Left ventricle myocardium inferior (tissue), 1 donor: Measurements from ENCODE around the gene PLCB1. TPM values are rescaled to one million over a fixed set of nuclear protein-coding genes. Genes with fewer than 3 reads are reported as not detected.

ENCODE experiments used
- DNase-seq: peaks from one replicate; pipeline ENCODE4 v3.0.0-alpha.2; 2020
- H3K27ac ChIP-seq: fragments of 200-600 bp; replicated peaks from 2 replicates; pipeline ENCODE4 v1.8.0; 2021
- H3K27me3 ChIP-seq: fragments of 200-600 bp; 2 replicates; pipeline ENCODE4 v1.8.0; 2021; ENCODE audit warnings: low read depth
- H3K36me3 ChIP-seq: fragments of 200-600 bp; 2 replicates; pipeline ENCODE4 v1.8.0; 2021
- H3K4me1 ChIP-seq: fragments of 200-600 bp; 2 replicates; pipeline ENCODE4 v1.8.0; 2021
- H3K4me3 ChIP-seq: fragments of 200-600 bp; 2 replicates; pipeline ENCODE4 v1.8.0; 2021; ENCODE audit warnings: mild to moderate bottlenecking, moderate library complexity
- H3K9me3 ChIP-seq: fragments of 200-600 bp; replicated peaks from 2 replicates; pipeline ENCODE4 v1.8.0; 2021
- CTCF ChIP-seq: fragments of 200-600 bp; IDR thresholded peaks from 2 replicates; pipeline ENCODE4 v1.8.0; 2021; ENCODE audit warnings: antibody characterized with exemption, mild to moderate bottlenecking, borderline replicate concordance
- intact Hi-C: fragments of 100-400 bp; cut with micrococcal nuclease; formaldehyde crosslinking; loops from one replicate; pipeline ENCODE4 v1.11.0; 2022
- total RNA-seq: library from RNA; stranded (reverse); fragmentation: NEBNext Ultra II Directional; extraction: Animal tissue kit (Norgen Biotek cat#: 25700); gene quantifications from one replicate; pipeline ENCODE4 v1.2.1, GENCODE V29; 2021
- donor health status: DM: no; HTN: yes; CAD: no; lungs with severe emphysema.

PLCB1 gene
- total RNA-seq, 1 donor from 2014 or later, result 6.0 TPM

- no peak for TF ChIP-seq CTCF
- intact Hi-C loops, result no loop called here
- no peak overlapping the region for H3K4me3 ChIP-seq
- no peak overlapping the region for H3K27ac ChIP-seq
- DNase-seq, result no peak
- H3K27me3 ChIP-seq, result no peaks in the 10 kb centered on the region
- peaks cover 31% of the 10 kb centered on the region for H3K9me3 ChIP-seq
- H3K36me3 ChIP-seq, result peaks cover 4% of the 10 kb centered on the region
- H3K4me1 ChIP-seq, result no peaks in the 10 kb centered on the region
Measured at GRCh38 chr20:8689337-8689736, 557.3 kb downstream of the PLCB1 start.

GRCh38 chr20:8690074-8690473, 558.0 kb downstream of the PLCB1 start:
- Histone ChIP-seq H3K27ac (no peak overlapping the region), H3K27me3 (no peaks in the 10 kb centered on the region), H3K4me3 (no peak overlapping the region), H3K4me1 (no peaks in the 10 kb centered on the region), H3K9me3 (peaks cover 31% of the 10 kb centered on the region), H3K36me3 (peaks cover 4% of the 10 kb centered on the region)
- no peak for DNase-seq
- TF ChIP-seq CTCF, result no peak
- intact Hi-C loops, result no loop called here

GRCh38 chr20:8693709-8694108, 561.6 kb downstream of the PLCB1 start:
- Histone ChIP-seq H3K9me3 (peaks cover 22% of the 10 kb centered on the region), H3K27me3 (no peaks in the 10 kb centered on the region), H3K36me3 (no peaks in the 10 kb centered on the region), H3K4me1 (no peaks in the 10 kb centered on the region), H3K27ac (no peak overlapping the region), H3K4me3 (no peak overlapping the region)
- intact Hi-C loops, result no loop called here
- no peak for DNase-seq
- TF ChIP-seq CTCF, result no peak

GRCh38 chr20:8700756-8701155, 568.7 kb downstream of the PLCB1 start:
- no peaks in the 10 kb centered on the region for H3K9me3 ChIP-seq
- DNase-seq, result no peak
- no peaks in the 10 kb centered on the region for H3K27me3 ChIP-seq
- no peak overlapping the region for H3K4me3 ChIP-seq
- intact Hi-C loops, result no loop called here
- H3K36me3 ChIP-seq, result peaks cover 4% of the 10 kb centered on the region
- no peaks in the 10 kb centered on the region for H3K4me1 ChIP-seq
- H3K27ac ChIP-seq, result no peak overlapping the region
- no peak for TF ChIP-seq CTCF

- Histone ChIP-seq H3K27me3 (no peaks in the 10 kb centered on the region), H3K36me3 (no peaks in the 10 kb centered on the region), H3K4me3 (no peak overlapping the region), H3K9me3 (no peaks in the 10 kb centered on the region), H3K27ac (no peak overlapping the region), H3K4me1 (no peaks in the 10 kb centered on the region)
- intact Hi-C loops, result no loop called here
- no peak for TF ChIP-seq CTCF
- no peak for DNase-seq
Measured at GRCh38 chr20:8706961-8707700, 575.1 kb downstream of the PLCB1 start.
